CD4-positive, alpha-beta T cell treated with Interleukin-12 subunit alpha and Interleukin-12 subunit beta, for 1 hour (primary cell): Measurements from ENCODE around the gene FRMD1.

Experiments used
- DNase-seq: peaks from one replicate; pipeline ENCODE4 v3.0.0-alpha.2; 2020

FRMD1 gene

GRCh38 chr6:168075787-168076202 is 3.2 kb downstream of the FRMD1 start:
- DNase-seq = no peak

GRCh38 chr6:168075216-168075615 is 3.8 kb downstream of the FRMD1 start:
- DNase-seq = no peak

- no peak for DNase-seq
Observed at GRCh38 chr6:168073937-168074730, 4.9 kb downstream of the FRMD1 start.

- no peak for DNase-seq
Observed at GRCh38 chr6:168072730-168073129, 6.3 kb downstream of the FRMD1 start.

GRCh38 chr6:168072261-168072660 is 6.8 kb downstream of the FRMD1 start:
- DNase-seq = no peak

GRCh38 chr6:168071620-168072019 is 7.4 kb downstream of the FRMD1 start:
- no peak for DNase-seq

GRCh38 chr6:168070804-168071203 is 8.2 kb downstream of the FRMD1 start:
- no peak for DNase-seq

- no peak for DNase-seq
Observed at GRCh38 chr6:168067081-168067759, 11.8 kb downstream of the FRMD1 start.

- DNase-seq = no peak
Observed at GRCh38 chr6:168064226-168064807, 14.7 kb downstream of the FRMD1 start.

- DNase-seq = no peak
Observed at GRCh38 chr6:168063431-168063830, 15.6 kb downstream of the FRMD1 start.

- no peak for DNase-seq
Observed at GRCh38 chr6:168062346-168063289, 16.4 kb downstream of the FRMD1 start.

- DNase-seq = no peak
Observed at GRCh38 chr6:168061269-168062210, 17.5 kb downstream of the FRMD1 start.

GRCh38 chr6:168060521-168060931 is 18.5 kb downstream of the FRMD1 start:
- no peak for DNase-seq

GRCh38 chr6:168058691-168059551 is 20.1 kb downstream of the FRMD1 start:
- DNase-seq = no peak

- DNase-seq = no peak
Observed at GRCh38 chr6:168057836-168058235, 21.2 kb downstream of the FRMD1 start.

GRCh38 chr6:168056892-168057527 is 22.0 kb downstream of the FRMD1 start:
- no peak for DNase-seq

GRCh38 chr6:168055696-168056489 is 23.1 kb downstream of the FRMD1 start:
- DNase-seq = no peak

GRCh38 chr6:168054765-168055560 is 24.0 kb downstream of the FRMD1 start:
- DNase-seq = no peak
